MM.1S (cell line): ENCODE results near the gene ATAD1.

ENCODE experiments used
- DNase-seq: peaks from one replicate; pipeline ENCODE4 v3.0.0-alpha.2; 2015
- H2AFZ ChIP-seq: fragments of 300-600 bp; sonication (generic); 2 replicates; pipeline ENCODE4 v1.6.0; 2016; ENCODE audit warnings: antibody characterized with exemption, low read length
- H3F3A ChIP-seq: fragments of 300-600 bp; sonication (generic); 2 replicates; pipeline ENCODE4 v1.6.1; 2016; ENCODE audit warnings: mild to moderate bottlenecking, antibody characterized with exemption, low read length, moderate library complexity, mixed read lengths; ENCODE audit not compliant: insufficient read depth
- H3K27ac ChIP-seq: fragments of 300-600 bp; sonication (generic); 2 replicates; pipeline ENCODE4 v1.5.1; 2016; ENCODE audit warnings: mild to moderate bottlenecking, low read length
- H3K27me3 ChIP-seq: fragments of 300-600 bp; sonication (generic); replicated peaks from 2 replicates; pipeline ENCODE4 v1.6.0; 2016; ENCODE audit warnings: low read length; ENCODE audit not compliant: insufficient read depth
- H3K36me3 ChIP-seq: fragments of 300-600 bp; sonication (generic); replicated peaks from 2 replicates; pipeline ENCODE4 v1.6.1; 2016; ENCODE audit warnings: mild to moderate bottlenecking, low read length, mixed read lengths; ENCODE audit not compliant: insufficient read depth
- H3K4me1 ChIP-seq: fragments of 300-600 bp; sonication (generic); 2 replicates; pipeline ENCODE4 v1.6.1; 2016; ENCODE audit warnings: low read length, mixed read lengths
- H3K4me2 ChIP-seq: fragments of 300-600 bp; sonication (generic); 2 replicates; pipeline ENCODE4 v1.6.0; 2016; ENCODE audit warnings: low read depth, low read length
- H3K4me3 ChIP-seq: fragments of 300-600 bp; sonication (generic); 2 replicates; pipeline ENCODE4 v1.5.1; 2016; ENCODE audit warnings: low read length, mixed read lengths
- H3K79me2 ChIP-seq: fragments of 300-600 bp; sonication (generic); 2 replicates; pipeline ENCODE4 v1.6.1; 2016; ENCODE audit warnings: mixed run types, low read length, mixed read lengths
- H3K9ac ChIP-seq: fragments of 300-600 bp; sonication (generic); 2 replicates; pipeline ENCODE4 v1.6.1; 2016; ENCODE audit warnings: low read length, mixed read lengths
- H3K9me2 ChIP-seq: fragments of 300-600 bp; sonication (generic); replicated peaks from 2 replicates; pipeline ENCODE4 v1.6.1; 2016; ENCODE audit warnings: mild to moderate bottlenecking, low read length, mixed read lengths; ENCODE audit not compliant: insufficient read depth
- H3K9me3 ChIP-seq: fragments of 300-600 bp; sonication (generic); replicated peaks from 2 replicates; pipeline ENCODE4 v1.6.1; 2016; ENCODE audit warnings: mild to moderate bottlenecking, low read length, mixed read lengths; ENCODE audit not compliant: insufficient read depth
- H4K20me1 ChIP-seq: fragments of 300-600 bp; sonication (generic); 2 replicates; pipeline ENCODE4 v1.6.1; 2016; ENCODE audit warnings: mild to moderate bottlenecking, low read length, moderate library complexity, mixed read lengths; ENCODE audit not compliant: insufficient read depth
- CTCF ChIP-seq: fragments of 300-600 bp; sonication (generic); IDR thresholded peaks from 2 replicates; pipeline ENCODE4 v1.5.1; 2016; ENCODE audit warnings: antibody characterized with exemption, low read length, mixed read lengths
- EZH2 ChIP-seq: fragments of 300-600 bp; sonication (generic); optimal IDR thresholded peaks from 2 replicates; pipeline ENCODE3; 2017; ENCODE audit warnings: low read depth, mild to moderate bottlenecking, antibody characterized with exemption, low read length, mixed read lengths
- EZH2phosphoT487 ChIP-seq: fragments of 300-600 bp; sonication (generic); IDR thresholded peaks from 2 replicates; pipeline ENCODE4 v1.6.1; 2018; ENCODE audit warnings: antibody characterized with exemption, low read length

Gene ATAD1

GRCh38 chr10:87707254-87707653 lies 110.8 kb downstream of the ATAD1 start:
- Histone ChIP-seq H3K4me3 (no peak overlapping the region), H3K36me3 (no peaks in the 10 kb centered on the region), H3K9me2 (no peaks in the 10 kb centered on the region), H3K79me2 (no peaks in the 10 kb centered on the region), H4K20me1 (no peaks in the 10 kb centered on the region), H3K4me2 (no peak overlapping the region), H3K4me1 (no peaks in the 10 kb centered on the region), H2AFZ (no peak overlapping the region), H3K27me3 (no peaks in the 10 kb centered on the region), H3K9ac (no peak overlapping the region), H3K9me3 (no peaks in the 10 kb centered on the region), H3K27ac (no peak overlapping the region), H3F3A (no peaks in the 10 kb centered on the region)
- TF ChIP-seq EZH2 (no peak), EZH2phosphoT487 (no peak)
- no peak for DNase-seq

DNA sequence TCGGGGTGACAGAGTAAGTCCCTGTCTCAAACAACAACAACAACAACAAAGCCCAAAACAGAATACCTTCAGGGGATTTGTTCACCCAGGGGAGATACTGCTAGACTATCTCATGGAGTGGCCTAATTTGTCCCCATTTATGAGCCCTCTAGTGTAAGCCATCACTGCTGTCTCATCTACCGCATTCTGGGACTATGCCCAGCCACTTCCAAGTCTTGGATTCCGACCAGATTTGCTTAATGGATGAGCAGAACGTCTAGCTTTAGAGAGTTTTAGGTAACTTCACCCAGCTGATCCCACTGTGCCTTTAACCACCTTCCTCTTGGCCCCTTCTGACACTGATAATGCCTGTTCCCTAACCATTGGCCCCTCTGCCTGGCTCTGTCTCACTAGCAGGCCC lies 111.3 kb downstream of the ATAD1 start:
- no peaks in the 10 kb centered on the region for H3K27me3 ChIP-seq
- H3F3A ChIP-seq = no peaks in the 10 kb centered on the region
- no peak overlapping the region for H3K4me2 ChIP-seq
- DNase-seq = no peak
- no peaks in the 10 kb centered on the region for H3K9me3 ChIP-seq
- H4K20me1 ChIP-seq = no peaks in the 10 kb centered on the region
- H2AFZ ChIP-seq = no peak overlapping the region
- no peaks in the 10 kb centered on the region for H3K79me2 ChIP-seq
- H3K36me3 ChIP-seq = no peaks in the 10 kb centered on the region
- no peaks in the 10 kb centered on the region for H3K9me2 ChIP-seq
- no peak overlapping the region for H3K4me3 ChIP-seq
- H3K4me1 ChIP-seq = no peaks in the 10 kb centered on the region
- TF ChIP-seq CTCF (no peak), EZH2 (no peak), EZH2phosphoT487 (no peak)
- H3K27ac ChIP-seq = no peak overlapping the region
- no peak overlapping the region for H3K9ac ChIP-seq

GRCh38 chr10:87705339-87705738 lies 112.7 kb downstream of the ATAD1 start:
- no peaks in the 10 kb centered on the region for H3K9me2 ChIP-seq
- no peak overlapping the region for H3K9ac ChIP-seq
- H3K4me3 ChIP-seq = no peak overlapping the region
- no peaks in the 10 kb centered on the region for H3F3A ChIP-seq
- TF ChIP-seq EZH2phosphoT487 (no peak), CTCF (no peak), EZH2 (no peak)
- no peaks in the 10 kb centered on the region for H3K9me3 ChIP-seq
- no peaks in the 10 kb centered on the region for H3K27me3 ChIP-seq
- no peak for DNase-seq
- no peaks in the 10 kb centered on the region for H3K36me3 ChIP-seq
- H4K20me1 ChIP-seq = no peaks in the 10 kb centered on the region
- no peak overlapping the region for H2AFZ ChIP-seq
- no peak overlapping the region for H3K27ac ChIP-seq
- no peaks in the 10 kb centered on the region for H3K79me2 ChIP-seq
- H3K4me1 ChIP-seq = no peaks in the 10 kb centered on the region
- H3K4me2 ChIP-seq = no peak overlapping the region

DNA sequence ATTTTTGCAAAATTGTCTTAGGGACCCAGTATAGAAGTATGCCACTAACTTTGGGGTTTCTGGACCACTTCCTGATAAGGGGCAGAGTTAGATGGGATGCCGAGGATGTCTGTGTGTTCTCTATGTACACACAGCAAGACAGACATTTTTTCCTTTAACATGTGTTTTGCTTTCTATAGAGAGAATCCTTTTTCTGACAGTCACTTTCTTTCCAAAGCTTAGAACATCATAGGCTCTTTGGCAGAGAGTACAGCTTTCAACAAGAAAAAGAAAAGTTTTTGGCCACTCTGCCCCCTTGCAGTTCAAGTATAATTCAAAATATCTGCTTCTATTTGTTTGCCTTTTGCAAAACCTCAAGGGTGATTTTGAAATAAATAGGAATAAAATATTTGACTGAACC lies 114.3 kb downstream of the ATAD1 start:
- Histone ChIP-seq H3K27me3 (no peaks in the 10 kb centered on the region), H3K4me2 (no peak overlapping the region), H3K9ac (no peak overlapping the region), H3K4me1 (no peaks in the 10 kb centered on the region), H3K4me3 (no peak overlapping the region), H3K27ac (no peak overlapping the region), H3F3A (no peaks in the 10 kb centered on the region), H3K79me2 (no peaks in the 10 kb centered on the region), H3K9me2 (no peaks in the 10 kb centered on the region), H3K9me3 (no peaks in the 10 kb centered on the region), H2AFZ (no peak overlapping the region), H4K20me1 (no peaks in the 10 kb centered on the region), H3K36me3 (no peaks in the 10 kb centered on the region)
- DNase-seq = no peak
- no peak for TF ChIP-seq EZH2
- TF ChIP-seq CTCF = no peak
- no peak for TF ChIP-seq EZH2phosphoT487
